ENCODE results near the gene GNG7.

Gene GNG7

GRCh38 chr19:2702170-2703076, at the start of gene GNG7:
TSS of gene GNG7 (minus strand) at chr19:2702694. CDS start at chr19:2520688, 182,006 bp downstream.
- DNase-seq (ENCODE audit: low read depth in 2 of 2) = peak; percentile 86 to 89

- no peak for DNase-seq (ENCODE audit: low read depth in 2 of 2)
Measured at GRCh38 chr19:2751438-2751830, 48.9 kb upstream of the GNG7 start.

- DNase-seq (ENCODE audit: low read depth in 2 of 2) = no peak
Measured at GRCh38 chr19:2750808-2751437, 48.4 kb upstream of the GNG7 start.

- DNase-seq (ENCODE audit: low read depth in 2 of 2) = no peak
Measured at GRCh38 chr19:2747349-2747748, 44.9 kb upstream of the GNG7 start.

GRCh38 chr19:2744113-2744512, 41.6 kb upstream of the GNG7 start:
- DNase-seq (ENCODE audit: low read depth in 2 of 2) = no peak

- no peak for DNase-seq (ENCODE audit: low read depth in 2 of 2)
Measured at GRCh38 chr19:2743099-2743498, 40.6 kb upstream of the GNG7 start.

GRCh38 chr19:2740314-2740656, 37.8 kb upstream of the GNG7 start:
- DNase-seq (ENCODE audit: low read depth in 2 of 2) = no peak

GRCh38 chr19:2739602-2740313, 37.3 kb upstream of the GNG7 start, which contains the start of gene SLC39A3:
TSS of gene SLC39A3 (minus strand) at chr19:2740017. CDS start at chr19:2737257, 2,760 bp downstream.
- DNase-seq (ENCODE audit: low read depth in 2 of 2) = peak; percentile 99

- DNase-seq (ENCODE audit: low read depth in 2 of 2) = no peak
Measured at GRCh38 chr19:2736550-2737190, 34.2 kb upstream of the GNG7 start.

GRCh38 chr19:2735374-2735773, 32.9 kb upstream of the GNG7 start:
- no peak for DNase-seq (ENCODE audit: low read depth in 2 of 2)

- DNase-seq (ENCODE audit: low read depth in 2 of 2) = no peak
Measured at GRCh38 chr19:2734589-2735288, 32.2 kb upstream of the GNG7 start.

GRCh38 chr19:2733930-2734588, 31.6 kb upstream of the GNG7 start:
- no peak for DNase-seq (ENCODE audit: low read depth in 2 of 2)

GRCh38 chr19:2732883-2733282, 30.4 kb upstream of the GNG7 start:
- DNase-seq (ENCODE audit: low read depth in 2 of 2) = no peak

- no peak for DNase-seq (ENCODE audit: low read depth in 2 of 2)
Measured at GRCh38 chr19:2732157-2732725, 29.7 kb upstream of the GNG7 start.

- no peak for DNase-seq (ENCODE audit: low read depth in 2 of 2)
Measured at GRCh38 chr19:2731181-2731995, 28.9 kb upstream of the GNG7 start.

GRCh38 chr19:2729943-2730818, 27.7 kb upstream of the GNG7 start:
- DNase-seq (ENCODE audit: low read depth in 2 of 2) = no peak

GRCh38 chr19:2728783-2729387, 26.4 kb upstream of the GNG7 start:
- DNase-seq (ENCODE audit: low read depth in 2 of 2) = no peak

GRCh38 chr19:2727640-2727944, 25.1 kb upstream of the GNG7 start:
- no peak for DNase-seq (ENCODE audit: low read depth in 2 of 2)
